GM20431 (cell line): ENCODE results near the gene CD3E.

Source experiments
- in situ Hi-C: fragments of 300-500 bp; cut with MseI, MboI; formaldehyde crosslinking; loops from one replicate; pipeline ENCODE4 v1.15.0; 2020; ENCODE audit warnings: low sequenced_read_pairs; ENCODE audit not compliant: unreplicated experiment

Gene CD3E

GRCh38 chr11:118318581-118319336 is 14.2 kb downstream of the CD3E start:
- in situ Hi-C loops: no loop called here

GRCh38 chr11:118319337-118319707 is 14.8 kb downstream of the CD3E start:
- in situ Hi-C loops: no loop called here

DNA sequence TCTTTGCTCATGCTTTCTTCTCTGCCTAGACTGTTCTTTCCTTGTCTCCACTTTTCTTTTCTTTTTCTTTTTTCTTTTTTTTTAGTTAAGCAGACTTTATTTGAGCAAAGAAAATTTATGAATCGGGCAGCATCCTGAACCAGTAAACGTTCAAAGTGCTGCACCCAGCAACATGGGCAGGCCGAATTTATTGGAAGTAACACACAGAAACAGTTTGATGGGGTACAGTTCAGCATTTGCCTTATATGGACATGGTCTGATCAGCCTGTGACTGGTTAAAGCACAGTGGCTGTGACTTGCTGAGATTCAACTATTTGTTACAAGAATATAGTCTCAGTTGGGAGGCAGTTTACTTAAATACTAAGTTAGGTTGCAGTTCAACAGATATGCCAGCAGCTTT is 16.0 kb downstream of the CD3E start:
- in situ Hi-C loops: no loop called here

GRCh38 chr11:118321386-118322082 is 17.0 kb downstream of the CD3E start:
- in situ Hi-C loops: no loop called here

- in situ Hi-C loops: no loop called here
Measured at GRCh38 chr11:118322721-118323120, 18.2 kb downstream of the CD3E start.

DNA sequence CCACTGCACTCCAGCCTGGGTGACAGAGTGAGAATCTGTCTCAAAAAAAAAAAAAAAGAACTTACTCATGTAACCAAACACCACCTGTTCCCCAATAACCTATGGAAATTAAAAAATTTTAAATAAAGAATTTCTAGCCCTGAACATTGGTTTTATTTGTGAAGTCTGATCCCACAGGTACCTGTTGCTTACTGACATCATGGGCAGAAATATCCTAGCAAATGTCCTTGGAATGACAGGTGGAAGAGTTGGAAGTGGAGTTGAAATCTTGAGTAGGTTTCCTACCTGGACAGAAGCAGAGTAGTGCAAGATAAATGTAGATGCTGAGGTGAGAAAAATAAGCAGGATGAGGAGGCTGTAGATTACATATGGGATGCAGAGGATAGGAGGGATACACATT is 20.8 kb downstream of the CD3E start:
- in situ Hi-C loops: no loop called here

DNA sequence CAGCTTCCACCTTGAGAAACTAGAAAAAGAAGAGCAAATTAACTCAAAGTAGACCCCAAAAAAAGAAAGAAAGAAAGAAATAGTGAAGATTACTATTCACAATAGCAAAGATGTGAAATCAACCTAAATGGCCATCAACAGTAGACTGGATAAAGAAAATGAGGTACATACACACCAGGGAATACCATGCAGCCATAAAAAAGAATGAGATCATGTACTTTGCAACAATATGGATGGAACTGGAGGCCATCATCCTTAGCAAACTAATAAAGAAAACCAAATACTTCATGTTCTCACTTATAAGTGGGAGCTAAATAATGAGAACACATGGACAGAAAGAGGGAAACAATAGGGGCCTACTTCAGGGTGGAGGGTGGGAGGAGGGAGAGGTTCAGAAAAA is 24.2 kb downstream of the CD3E start:
- in situ Hi-C loops: no loop called here

DNA sequence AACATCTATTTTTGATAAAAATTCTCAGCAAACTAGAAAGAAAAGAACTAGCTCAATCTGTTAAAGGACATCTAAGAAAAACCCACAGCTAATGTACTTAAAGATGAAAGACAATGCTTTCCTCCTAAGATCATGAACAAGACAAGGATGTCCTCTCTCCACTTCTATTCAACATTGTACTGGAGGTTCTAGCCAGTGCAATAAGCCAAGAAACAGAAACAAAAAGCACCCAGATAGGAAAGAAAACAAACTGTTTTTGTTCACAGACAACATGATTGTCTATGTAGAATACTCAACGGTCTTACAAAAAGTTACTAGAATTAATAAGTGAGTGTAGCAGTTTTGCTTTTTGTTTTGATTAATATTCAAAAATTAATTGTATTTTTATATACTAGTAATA is 30.2 kb downstream of the CD3E start:
- in situ Hi-C loops: no loop called here

GRCh38 chr11:118338637-118339061 is 34.1 kb downstream of the CD3E start:
- in situ Hi-C loops: no loop called here

- in situ Hi-C loops: no loop called here
Measured at GRCh38 chr11:118339281-118339961, 34.9 kb downstream of the CD3E start.

- in situ Hi-C loops: no loop called here
Measured at GRCh38 chr11:118340449-118340848, 35.9 kb downstream of the CD3E start.

DNA sequence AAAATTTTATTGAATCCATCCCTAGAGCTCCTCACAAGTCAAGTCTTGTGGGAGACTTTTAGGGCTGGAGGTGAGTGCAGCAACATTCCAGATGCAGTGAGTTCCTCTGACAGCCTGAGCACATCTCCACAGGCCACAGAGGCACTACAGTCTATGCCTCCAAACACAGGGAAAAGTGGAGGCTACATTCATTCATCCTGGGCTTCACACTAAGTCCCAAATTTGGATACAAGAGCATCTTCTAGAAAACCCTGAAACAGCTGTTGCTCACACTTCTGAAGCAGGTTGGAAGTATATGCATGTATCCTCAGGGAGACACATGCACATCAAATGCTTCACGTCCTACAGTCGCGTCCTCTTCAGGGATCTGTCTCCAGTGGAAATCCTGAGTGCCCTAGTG is 36.7 kb downstream of the CD3E start:
- in situ Hi-C loops: no loop called here

GRCh38 chr11:118341815-118342489 is 37.4 kb downstream of the CD3E start:
- in situ Hi-C loops: no loop called here

- in situ Hi-C loops: no loop called here
Measured at GRCh38 chr11:118342503-118343161, 38.1 kb downstream of the CD3E start, which contains the start of gene CD3D. Gene CD3D, minus strand, starts transcription at chr11:118342705. Its CDS starts 98 bp downstream, at chr11:118342607.

DNA sequence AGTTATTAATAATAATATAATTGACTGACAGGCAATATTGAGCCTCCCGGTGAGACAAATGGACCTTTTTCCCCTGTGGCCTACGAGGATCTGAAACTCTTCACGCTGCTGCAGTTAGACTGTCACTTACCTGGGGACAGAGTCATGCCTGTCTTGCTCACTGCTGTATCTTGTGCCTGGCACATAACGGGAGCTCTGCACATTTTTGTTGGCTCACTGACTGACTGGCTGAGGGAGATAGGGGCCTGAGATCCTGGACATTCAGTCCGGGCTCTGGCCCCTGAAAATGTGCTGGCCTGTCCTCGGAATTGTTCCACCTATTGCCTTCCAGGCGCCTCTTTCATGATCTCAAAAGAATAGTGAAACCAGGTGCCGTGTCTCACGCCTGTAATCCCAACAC is 38.7 kb downstream of the CD3E start:
- in situ Hi-C loops: no loop called here

- in situ Hi-C loops: no loop called here
Measured at GRCh38 chr11:118343981-118344515, 39.5 kb downstream of the CD3E start, which contains the start of gene CD3G. Gene CD3G, plus strand, starts transcription at chr11:118344344. Its CDS starts 80 bp downstream, at chr11:118344424.

DNA sequence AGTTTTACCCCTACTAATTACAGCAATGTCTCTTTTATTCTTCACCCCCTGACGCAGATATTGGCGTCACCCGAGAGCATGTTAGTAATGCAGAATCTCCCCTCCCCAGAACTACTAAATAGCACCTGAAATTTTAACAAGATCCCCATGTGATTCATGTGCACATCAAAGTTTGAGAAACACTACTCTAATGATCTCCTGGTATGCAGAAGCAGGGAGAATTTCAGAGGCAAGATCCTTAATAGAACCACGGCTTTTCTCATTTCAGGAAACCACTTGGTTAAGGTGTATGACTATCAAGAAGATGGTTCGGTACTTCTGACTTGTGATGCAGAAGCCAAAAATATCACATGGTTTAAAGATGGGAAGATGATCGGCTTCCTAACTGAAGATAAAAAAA is 44.9 kb downstream of the CD3E start:
- in situ Hi-C loops: no loop called here

GRCh38 chr11:118353084-118353710 is 48.7 kb downstream of the CD3E start:
- in situ Hi-C loops: loop anchor here (10.0 kb wide), 1 partner anchor 58 kb away; no protein-coding TSS in a partner anchor

DNA sequence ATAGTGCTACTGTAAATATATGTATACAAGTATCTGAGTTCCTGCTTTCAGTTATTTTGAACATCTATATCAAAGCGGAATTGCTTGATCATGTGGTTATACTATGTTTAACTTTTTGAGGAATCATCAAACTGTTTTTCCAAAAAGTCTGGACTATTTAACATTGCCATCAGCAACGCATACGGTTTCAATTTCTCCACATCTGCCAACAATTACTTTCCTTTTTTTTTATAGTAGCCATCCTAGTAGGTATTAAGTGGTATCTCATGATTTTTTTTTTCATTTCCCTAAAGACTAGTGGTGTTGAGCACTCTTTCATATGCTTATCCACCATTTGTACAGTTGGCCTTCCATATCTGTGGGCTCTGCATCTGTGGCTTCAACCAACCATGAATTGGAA is 53.5 kb downstream of the CD3E start:
- in situ Hi-C loops: loop anchor here (10.0 kb wide), 1 partner anchor 63 kb away; no protein-coding TSS in a partner anchor
